Right lobe of liver (tissue), 6 donors: Measurements from ENCODE around the gene OIT3. TPM values are rescaled to one million over a fixed set of nuclear protein-coding genes. Genes with fewer than 3 reads are reported as not detected.

Experiments used
- ATAC-seq, 4 donors: fragments of 200-7000 bp; cut with Tn5 transposase; one replicate each; pipeline ENCODE4 v1.9.1; 2020; ENCODE audit warnings: mild to moderate bottlenecking in 4 of 4, moderate library complexity in 4 of 4
- DNase-seq, 3 donors: peaks; one replicate each; pipeline ENCODE4 v3.0.0-alpha.2; 2020
- H3K27ac ChIP-seq, 3 donors: fragments of 200-600 bp; one replicate each; pipeline ENCODE4 v1.8.0; 2022
- H3K27me3 ChIP-seq, 2 donors: fragments of 200-600 bp; one replicate each; pipeline ENCODE4 v1.8.0; 2022
- H3K36me3 ChIP-seq, 4 donors: fragments of 200-600 bp; sonication (generic) in 1 of 4; one replicate each; pipeline versions ENCODE4 v1.5.1 to v1.8.0; 2017 to 2022; ENCODE audit warnings: control low read depth in 1 of 4
- H3K4me1 ChIP-seq, 4 donors: fragments of 200-600 bp; sonication (generic) in 1 of 4; one replicate each; pipeline versions ENCODE4 v1.5.1 to v1.8.0; 2017 to 2022; ENCODE audit warnings: control low read depth in 1 of 4
- H3K4me3 ChIP-seq, 3 donors: fragments of 200-600 bp; one replicate each; pipeline ENCODE4 v1.8.0; 2022
- H3K9me3 ChIP-seq, 4 donors: fragments of 200-600 bp; sonication (generic) in 1 of 4; one replicate each; pipeline versions ENCODE4 v1.5.1 to v1.8.0; 2017 to 2022; ENCODE audit warnings: control low read depth in 1 of 4
- CTCF ChIP-seq, 4 donors: fragments of 200-600 bp in 3 of 4; fragments of 450-650 bp in 1 of 4; IDR thresholded peaks; one replicate each; pipeline versions ENCODE4 v1.5.1 to v1.8.0; 2016 to 2022; ENCODE audit warnings: antibody characterized with exemption in 4 of 4, mild to moderate bottlenecking in 2 of 4
- POLR2A ChIP-seq: fragments of 450-650 bp; IDR thresholded peaks from one replicate; pipeline ENCODE4 v1.6.1; 2017; ENCODE audit warnings: antibody characterized with exemption, mild to moderate bottlenecking
- WGBS: methylation state at CpG from one replicate; pipeline ENCODE4 v1.1.6; 2018; ENCODE audit warnings: low coverage, low lambda C conversion rate; ENCODE audit not compliant: insufficient coverage; ENCODE audit errors: missing lambda C conversion rate; 5-methylcytosine and 5-hydroxymethylcytosine counted together
- intact Hi-C, 2 donors: fragments of 100-400 bp; cut with DNase I; formaldehyde crosslinking; loops; one replicate each; pipeline versions ENCODE4 v1.11.2 to v1.14.1; 2022
- total RNA-seq, 6 experiments: library from RNA; depleted of rRNA in 2 of 6; stranded (reverse); fragments of >200 nt in 2 of 6; fragmentation: NEBNext Ultra II Directional in 3 of 6; extraction: Animal tissue kit (Norgen Biotek cat#: 25700) in 3 of 6; gene quantifications; one replicate each; pipeline versions ENCODE4 v1.1.0 to v1.2.4, GENCODE V29; 2016 to 2023
- donor health status: DM: no; HTN: yes; CAD: no.
- donor health status: DM: no; HTN: no; CAD: no.
- donor health status: DM: no; HTN: no; CAD: no.
- donor health status: DM: no; HTN: yes; CAD: no.
- donor health status: DM: no; HTN: yes; CAD: no.

Gene OIT3
- total RNA-seq, 6 experiments from 2014 or later, result 24.4 to 78.2 (median 48.7) TPM

GRCh38 chr10:72956001-72956400 lies 62.5 kb downstream of the OIT3 start:
- H3K27ac ChIP-seq, result peak overlapping the region in 1 of 3 donors; percentile 96
- H3K4me1 ChIP-seq, result peaks cover 0 to 20% (median 6%) of the 10 kb centered on the region in 4 donors
- intact Hi-C loops, result no loop called here
- no peak for DNase-seq
- ATAC-seq, result no peak
- TF ChIP-seq POLR2A (no peak), CTCF (IDR thresholded peaks at IDR 0.05) (no peak)
- no peaks in the 10 kb centered on the region for H3K36me3 ChIP-seq
- no peak overlapping the region for H3K4me3 ChIP-seq
- H3K27me3 ChIP-seq, result no peaks in the 10 kb centered on the region
- H3K9me3 ChIP-seq, result no peaks in the 10 kb centered on the region

- H3K36me3 ChIP-seq, result no peaks in the 10 kb centered on the region
- DNase-seq, result no peak
- WGBS, result 57% methylated on average over 1 of the region's 1 CpG
- no peak overlapping the region for H3K4me3 ChIP-seq
- no peak for ATAC-seq
- intact Hi-C loops, result no loop called here
- H3K4me1 ChIP-seq, result no peaks in the 10 kb centered on the region
- H3K27me3 ChIP-seq, result no peaks in the 10 kb centered on the region
- H3K27ac ChIP-seq, result no peak overlapping the region
- H3K9me3 ChIP-seq, result peaks cover 0 to 16% (median 0%) of the 10 kb centered on the region in 4 donors
- TF ChIP-seq CTCF (IDR thresholded peaks at IDR 0.05) (no peak), POLR2A (no peak)
These were observed 83.3 kb downstream of the OIT3 start for GRCh38 chr10:72976886-72977285.

GRCh38 chr10:72979709-72980108 lies 86.2 kb downstream of the OIT3 start:
- Histone ChIP-seq H3K27ac (no peak overlapping the region), H3K27me3 (no peaks in the 10 kb centered on the region), H3K36me3 (no peaks in the 10 kb centered on the region), H3K4me3 (no peak overlapping the region), H3K9me3 (peaks cover 0 to 16% (median 0%) of the 10 kb centered on the region in 4 donors), H3K4me1 (no peaks in the 10 kb centered on the region)
- intact Hi-C loops, result no loop called here
- DNase-seq (no peak), ATAC-seq (no peak)
- TF ChIP-seq CTCF (IDR thresholded peaks at IDR 0.05), result no peak
- no peak for TF ChIP-seq POLR2A

GRCh38 chr10:72980348-72980747 lies 86.8 kb downstream of the OIT3 start:
- no peak for DNase-seq
- Histone ChIP-seq H3K4me3 (no peak overlapping the region), H3K27ac (no peak overlapping the region), H3K4me1 (no peaks in the 10 kb centered on the region), H3K9me3 (peaks cover 0 to 16% (median 0%) of the 10 kb centered on the region in 4 donors), H3K36me3 (no peaks in the 10 kb centered on the region), H3K27me3 (no peaks in the 10 kb centered on the region)
- 88% methylated on average over 1 of the region's 2 CpGs for WGBS
- TF ChIP-seq POLR2A, result no peak
- TF ChIP-seq CTCF (IDR thresholded peaks at IDR 0.05), result no peak
- intact Hi-C loops, result no loop called here
- no peak for ATAC-seq
